DMS53 treated with DMSO at 0.1 percent for 48 hours (cell line): ENCODE results near the gene IFNA5.
A peak's percentile ranks its signal among the peaks of the same experiment; 100 is the strongest.

ENCODE experiments used
- DNase-seq: peaks from one replicate; lab custom pipeline; 2025; ENCODE audit not compliant: unreplicated experiment; lab: John Stamatoyannopoulos, UW

IFNA5 gene

DNA sequence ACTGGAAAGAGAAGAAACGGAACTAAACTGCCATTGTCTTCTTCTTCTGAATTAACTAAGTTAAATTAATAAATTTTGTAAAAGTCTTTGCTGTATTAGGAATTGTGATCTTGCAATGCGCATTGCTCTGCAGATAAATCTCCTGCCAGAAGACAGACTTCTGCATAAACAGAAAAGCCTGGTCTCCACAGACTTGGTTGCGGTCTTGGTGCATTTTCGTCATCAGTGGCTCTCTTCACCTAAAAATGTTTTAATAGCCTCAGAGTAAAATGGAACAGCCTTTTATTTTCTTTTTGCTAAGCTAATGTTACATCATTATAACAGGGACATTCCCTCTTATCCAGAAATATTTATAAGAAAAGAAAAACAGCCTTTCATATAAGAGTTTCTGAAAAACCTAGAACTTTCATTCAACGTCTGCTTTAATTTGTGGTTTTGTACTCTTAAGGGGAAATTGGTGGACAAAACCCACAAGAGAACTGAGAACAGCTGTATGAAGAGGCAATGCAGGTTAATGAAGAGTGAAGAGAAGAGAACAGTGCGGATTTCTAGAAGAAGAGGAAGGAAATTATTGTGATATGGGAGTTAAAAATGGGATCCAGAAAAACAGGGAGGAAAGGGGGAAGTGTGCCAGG is 10.1 kb downstream of the IFNA5 start:
- no peak for DNase-seq

DNA sequence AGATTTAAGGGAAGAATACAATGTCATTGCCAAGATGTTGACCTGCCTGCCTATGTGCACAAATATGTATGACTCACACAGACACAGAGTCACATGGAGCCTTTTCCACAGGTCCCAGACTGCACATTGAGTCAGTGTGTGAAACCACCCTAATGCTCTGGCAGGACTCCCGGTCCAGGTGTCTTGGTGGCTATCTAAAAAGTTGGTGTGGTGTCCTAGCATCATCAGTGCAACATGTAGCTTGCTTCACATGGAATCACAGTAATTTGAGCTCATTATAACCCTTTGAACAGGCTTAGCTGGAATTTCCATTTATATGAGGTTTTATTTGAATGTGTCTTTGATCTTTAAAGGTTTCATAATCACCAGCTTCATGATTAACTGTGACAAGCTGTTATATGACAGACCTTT is 10.7 kb downstream of the IFNA5 start:
- DNase-seq = peak; percentile 46

DNA sequence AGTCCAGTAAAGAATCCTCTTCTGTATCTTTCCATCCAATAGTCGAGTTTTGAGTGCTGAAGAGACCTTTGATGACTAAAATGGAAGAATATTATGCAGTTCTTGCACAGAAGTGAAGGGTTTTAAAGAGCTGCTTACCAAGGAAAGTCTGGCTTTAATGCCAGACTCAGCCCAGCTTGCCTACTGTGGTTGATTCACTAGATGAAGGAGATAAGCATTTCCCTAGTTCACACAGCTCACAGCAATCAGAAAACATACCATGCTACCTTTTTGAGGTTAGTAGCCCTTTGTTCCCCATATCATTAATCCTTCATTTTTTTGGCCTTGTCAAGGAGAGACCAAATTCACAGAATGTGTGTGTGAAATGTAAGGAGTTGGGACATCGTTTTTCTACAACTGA is 15.3 kb downstream of the IFNA5 start:
- no peak for DNase-seq

DNA sequence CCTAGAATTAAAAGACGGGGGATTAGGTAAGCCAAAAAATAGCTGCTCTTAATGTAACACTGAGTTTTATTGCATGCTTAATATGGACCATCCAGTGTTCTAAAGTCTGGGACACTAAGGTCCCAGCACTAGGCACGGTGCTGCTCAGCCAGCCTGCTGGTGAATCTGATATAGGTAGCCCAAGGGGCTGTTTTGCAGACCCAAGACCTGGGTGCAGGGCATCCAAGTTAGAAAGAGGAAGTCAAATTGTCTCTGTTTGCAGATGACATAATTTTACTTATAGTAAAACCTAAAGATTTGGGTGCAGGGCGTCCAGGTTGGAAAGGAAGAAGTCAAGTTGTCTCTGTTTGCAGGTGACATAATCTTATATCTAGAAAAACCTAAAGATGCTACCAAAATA is 17.8 kb downstream of the IFNA5 start:
- no peak for DNase-seq

DNA sequence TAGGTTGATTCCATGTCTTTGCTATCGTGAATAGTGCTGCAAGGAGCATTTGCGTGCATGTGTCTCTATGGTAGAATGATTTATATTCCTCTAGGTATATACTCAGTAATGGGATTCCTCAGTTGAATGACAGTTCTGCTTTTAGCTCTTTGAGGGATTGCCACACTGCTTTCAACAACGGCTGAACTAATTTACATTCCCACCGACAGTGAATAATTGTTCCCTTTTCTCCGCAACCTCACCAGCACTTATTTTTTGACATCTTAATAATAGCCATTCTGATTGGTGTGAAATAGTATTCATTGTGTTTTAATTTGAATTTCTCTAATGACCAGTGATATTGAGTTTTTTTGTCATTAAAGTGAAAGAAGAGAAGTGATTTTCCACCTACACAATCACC is 18.5 kb downstream of the IFNA5 start:
- no peak for DNase-seq

DNA sequence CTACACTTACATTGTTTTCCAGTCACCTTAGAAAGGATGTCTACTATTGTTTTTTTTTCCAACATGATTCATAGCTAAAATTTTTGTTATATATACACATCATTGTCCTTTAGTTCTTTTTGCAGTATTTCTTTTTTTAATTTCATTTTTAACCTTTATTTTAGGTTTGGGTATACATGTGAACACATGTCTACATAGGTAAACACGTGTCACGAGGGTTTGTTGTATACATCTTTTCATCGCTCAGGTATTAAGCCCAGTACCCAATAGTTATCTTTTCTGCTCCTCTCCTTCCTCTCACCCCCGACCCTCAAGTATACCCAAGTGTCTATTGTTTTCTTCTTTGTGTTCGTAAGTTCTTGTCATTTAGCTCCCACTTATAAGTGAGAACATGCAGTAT is 19.0 kb downstream of the IFNA5 start:
- no peak for DNase-seq

DNA sequence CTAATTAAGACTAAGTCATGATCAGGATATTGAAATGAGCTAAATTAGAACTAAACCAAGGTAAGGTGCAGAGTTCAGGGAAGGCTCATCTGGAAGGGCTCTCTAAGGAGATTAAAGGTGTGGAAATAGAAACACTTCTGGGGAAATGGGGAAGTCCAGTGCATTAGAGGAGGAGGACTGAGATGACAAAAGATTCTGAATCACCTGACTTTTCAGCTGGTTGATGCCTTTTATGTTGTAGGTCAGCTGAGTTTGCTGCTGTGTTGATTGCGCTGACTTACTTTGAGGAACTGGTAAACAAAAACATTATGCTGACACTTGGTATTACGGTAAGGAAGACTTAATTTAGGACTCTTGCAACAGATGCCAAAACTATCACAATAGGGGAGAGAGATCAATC is 23.8 kb downstream of the IFNA5 start:
- no peak for DNase-seq

DNA sequence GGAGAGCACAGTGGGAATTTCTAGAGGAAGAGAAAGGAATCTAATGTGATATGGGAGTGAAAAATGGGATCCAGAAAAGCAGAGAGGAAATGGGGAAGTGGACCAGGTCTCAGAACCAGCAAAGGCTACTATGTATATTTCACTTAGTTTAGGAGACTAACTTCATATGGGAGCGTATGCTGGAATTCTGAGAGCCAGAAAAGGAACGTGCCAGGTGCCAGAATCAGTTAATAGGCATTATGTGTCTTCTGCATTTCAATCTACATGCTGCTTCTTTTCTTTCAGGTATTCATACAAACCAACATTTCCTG is 36.8 kb downstream of the IFNA5 start:
- no peak for DNase-seq

DNA sequence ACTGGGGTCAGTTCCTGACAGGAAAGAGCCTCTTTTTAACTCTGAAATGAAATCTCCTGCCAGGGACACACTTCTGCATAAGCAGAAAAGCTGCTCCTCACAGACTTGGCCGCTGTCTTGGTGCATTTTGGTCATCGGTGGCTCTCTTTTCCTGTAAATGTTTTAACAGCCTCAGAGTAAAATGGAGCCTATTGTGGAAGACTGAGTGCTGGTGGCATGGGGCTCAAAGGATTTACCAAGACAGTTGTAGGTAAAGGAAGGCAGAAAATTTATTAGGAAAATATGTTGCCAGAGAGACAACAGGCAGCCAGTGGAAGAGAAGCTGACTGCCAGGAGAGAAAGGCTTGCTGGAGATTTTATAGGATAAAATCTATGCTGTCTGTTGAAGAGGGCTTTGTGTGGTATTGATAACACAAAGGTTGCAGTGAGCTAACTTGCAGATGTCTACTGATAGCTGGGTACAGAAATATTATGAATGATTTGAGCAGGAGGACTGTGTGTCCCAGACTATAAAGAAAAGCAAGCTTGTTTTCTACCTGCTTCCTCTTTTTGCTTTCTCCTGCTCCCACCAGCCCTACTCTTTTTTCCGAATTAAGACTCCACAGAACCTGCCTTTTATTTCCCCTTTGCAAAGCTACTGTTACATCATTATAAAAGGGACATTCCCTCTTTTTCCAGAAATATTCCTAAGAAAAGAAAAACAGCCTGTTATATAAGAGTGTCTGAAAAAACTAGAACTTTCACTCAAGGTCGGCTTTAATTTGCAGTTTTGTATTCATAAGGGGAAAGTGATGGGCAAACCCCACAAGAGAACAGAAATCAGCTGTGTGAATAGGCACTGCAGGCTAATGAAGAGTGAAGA is 37.4 kb downstream of the IFNA5 start:
- no peak for DNase-seq

DNA sequence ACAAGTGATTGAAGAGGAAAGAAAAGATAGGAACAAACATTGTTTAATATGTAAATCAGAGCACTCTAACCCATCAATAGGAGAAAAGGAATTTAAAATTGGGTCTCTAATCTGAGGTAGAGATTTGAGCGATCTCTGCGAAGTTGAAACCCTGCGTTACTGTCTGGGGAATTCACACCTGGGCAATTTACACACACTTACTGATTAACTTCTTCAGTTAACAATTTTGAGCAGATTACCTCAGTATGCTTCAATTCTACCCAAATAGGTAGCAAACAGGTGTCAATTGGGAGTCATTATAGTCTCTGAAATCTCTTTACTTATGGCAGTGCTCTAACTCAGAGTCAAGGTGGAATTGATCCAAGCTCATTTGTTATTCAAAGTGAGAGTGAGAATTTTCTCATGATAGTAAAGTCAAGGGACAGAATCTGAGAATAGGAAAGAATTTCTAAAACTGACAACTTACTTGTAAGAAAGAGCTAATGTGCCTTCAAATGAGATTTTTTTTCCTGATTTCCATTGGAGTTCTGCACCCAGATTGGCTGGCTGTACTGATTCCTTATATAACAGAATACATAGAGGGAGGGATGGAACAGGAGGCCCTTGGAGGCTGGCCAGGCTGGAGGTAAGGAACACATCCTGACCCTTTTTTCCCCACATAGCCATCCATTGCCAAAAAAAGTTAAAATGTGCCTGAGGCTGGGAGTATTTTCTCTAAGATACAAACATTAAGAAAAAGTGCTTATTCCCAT is 38.2 kb downstream of the IFNA5 start:
- DNase-seq = no peak

DNA sequence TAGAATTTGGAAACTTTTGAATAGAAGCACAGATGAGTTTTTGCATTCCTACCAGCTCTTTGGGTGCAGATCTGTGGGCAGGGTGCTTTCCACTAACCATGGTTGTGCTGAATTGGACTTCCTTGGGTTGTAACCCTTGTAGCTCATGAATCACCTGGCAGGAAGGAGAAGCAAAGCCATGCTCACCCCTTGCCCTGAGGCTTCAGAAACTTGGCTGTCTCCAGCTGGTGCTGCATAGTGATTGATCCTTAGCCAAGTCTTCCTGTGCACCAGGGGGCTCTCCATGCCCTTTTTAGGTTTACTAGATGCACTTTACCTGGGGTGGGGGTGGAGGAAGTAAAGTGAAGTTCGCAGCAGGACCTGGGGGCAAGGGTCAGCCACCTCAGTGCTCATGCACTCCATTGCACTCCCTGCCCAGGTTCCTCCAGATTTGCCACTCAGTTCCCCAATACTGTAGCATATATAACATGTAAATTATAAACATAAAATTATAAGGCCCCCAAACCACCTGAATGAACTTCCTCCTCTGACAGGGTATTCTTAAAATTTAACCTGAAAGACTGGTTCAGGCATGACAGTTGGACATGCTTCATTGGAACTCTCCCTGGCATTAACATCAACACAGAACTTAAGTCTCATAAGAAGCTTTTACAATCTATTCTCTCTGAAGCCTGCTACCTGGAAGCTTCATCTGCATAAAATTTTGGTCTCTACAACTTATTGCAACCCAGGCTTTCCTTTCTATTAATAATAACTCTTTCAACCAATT is 39.5 kb downstream of the IFNA5 start:
- DNase-seq = no peak

DNA sequence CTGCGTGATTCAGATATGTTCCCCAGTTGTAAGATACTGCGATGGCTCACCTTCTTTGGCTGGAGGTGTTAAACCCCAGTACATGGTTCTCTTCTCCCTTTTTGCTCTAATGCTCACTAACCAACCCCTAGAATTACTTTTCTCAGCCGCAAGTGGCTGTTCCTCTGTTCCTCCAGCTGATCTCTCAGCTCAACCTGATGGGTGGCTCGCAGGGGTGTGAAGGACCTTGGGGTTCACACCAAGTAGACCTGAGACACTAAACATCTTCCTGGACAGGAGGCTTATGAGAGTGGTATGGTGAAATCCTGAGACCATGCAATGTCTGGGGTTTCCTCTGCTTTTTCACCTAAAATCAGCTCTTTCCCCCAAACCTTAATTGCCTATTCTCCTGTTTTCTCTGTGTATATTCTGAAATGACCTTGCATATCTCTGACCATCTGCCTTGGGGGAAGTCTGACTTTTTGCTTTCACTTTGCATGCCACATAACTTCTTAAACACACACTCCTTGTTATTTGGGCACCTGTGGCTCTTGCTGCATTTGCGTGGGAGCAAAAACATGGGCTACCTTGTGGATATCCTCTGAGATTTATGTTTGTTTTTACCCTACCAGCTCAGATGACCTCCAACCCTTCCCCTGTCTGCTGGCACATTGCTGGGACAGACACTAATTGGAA is 49.4 kb downstream of the IFNA5 start:
- no peak for DNase-seq
